ENCODE results near the gene PCDHA8.

DNA sequence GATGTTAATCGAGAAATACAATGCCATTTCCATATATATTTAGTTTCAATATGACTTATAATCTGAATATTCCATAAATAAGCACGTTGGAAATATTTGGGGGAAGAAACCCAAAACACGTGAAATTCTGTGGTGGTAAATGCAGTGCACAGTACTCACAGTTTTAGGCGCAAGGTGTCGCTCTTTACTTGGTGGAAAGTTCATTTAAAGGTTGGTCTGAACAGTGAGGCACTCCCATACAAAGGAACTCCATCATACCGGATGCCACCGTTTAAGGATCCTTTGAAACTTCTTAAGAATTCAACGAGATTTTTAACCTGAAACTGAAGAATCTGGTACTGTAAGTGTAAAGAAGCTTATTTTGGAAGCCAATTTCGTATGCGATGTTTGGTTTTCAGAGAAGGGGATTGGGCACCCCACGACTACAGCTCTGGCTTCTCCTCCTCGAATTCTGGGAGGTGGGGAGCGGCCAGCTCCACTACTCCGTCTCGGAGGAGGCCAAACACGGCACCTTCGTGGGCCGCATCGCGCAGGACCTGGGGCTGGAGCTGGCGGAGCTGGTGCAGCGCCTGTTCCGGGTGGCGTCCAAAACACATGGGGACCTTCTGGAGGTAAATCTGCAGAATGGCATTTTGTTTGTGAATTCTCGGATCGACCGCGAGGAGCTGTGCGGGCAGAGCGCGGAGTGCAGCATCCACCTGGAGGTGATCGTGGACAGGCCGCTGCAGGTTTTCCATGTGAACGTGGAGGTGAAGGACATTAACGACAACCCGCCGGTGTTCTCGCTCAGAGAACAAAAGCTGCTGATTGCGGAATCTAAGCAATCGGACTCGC is 28.0 kb downstream of the PCDHA8 start, which contains the start of gene PCDHA11:
- TF ChIP-seq ARNTL (CRISPR knock-in tag; IDR thresholded peaks at IDR 0.05; ENCODE audit: borderline replicate concordance, low read depth) (no peak), ZNF70 (CRISPR knock-in tag; IDR thresholded peaks at IDR 0.05) (no peak), ZNF565 (CRISPR knock-in tag; conservative IDR thresholded peaks at IDR 0.05; ENCODE audit: low read depth) (no peak), ZFP3 (CRISPR knock-in tag; IDR thresholded peaks at IDR 0.05) (no peak), TCF4 (CRISPR knock-in tag; IDR thresholded peaks at IDR 0.05; ENCODE audit: borderline replicate concordance) (no peak), ZNF8 (CRISPR knock-in tag; IDR thresholded peaks at IDR 0.05) (no peak), ZFP30 (CRISPR knock-in tag; IDR thresholded peaks at IDR 0.05) (no peak)
- TF ChIP-seq, protein P1, sequence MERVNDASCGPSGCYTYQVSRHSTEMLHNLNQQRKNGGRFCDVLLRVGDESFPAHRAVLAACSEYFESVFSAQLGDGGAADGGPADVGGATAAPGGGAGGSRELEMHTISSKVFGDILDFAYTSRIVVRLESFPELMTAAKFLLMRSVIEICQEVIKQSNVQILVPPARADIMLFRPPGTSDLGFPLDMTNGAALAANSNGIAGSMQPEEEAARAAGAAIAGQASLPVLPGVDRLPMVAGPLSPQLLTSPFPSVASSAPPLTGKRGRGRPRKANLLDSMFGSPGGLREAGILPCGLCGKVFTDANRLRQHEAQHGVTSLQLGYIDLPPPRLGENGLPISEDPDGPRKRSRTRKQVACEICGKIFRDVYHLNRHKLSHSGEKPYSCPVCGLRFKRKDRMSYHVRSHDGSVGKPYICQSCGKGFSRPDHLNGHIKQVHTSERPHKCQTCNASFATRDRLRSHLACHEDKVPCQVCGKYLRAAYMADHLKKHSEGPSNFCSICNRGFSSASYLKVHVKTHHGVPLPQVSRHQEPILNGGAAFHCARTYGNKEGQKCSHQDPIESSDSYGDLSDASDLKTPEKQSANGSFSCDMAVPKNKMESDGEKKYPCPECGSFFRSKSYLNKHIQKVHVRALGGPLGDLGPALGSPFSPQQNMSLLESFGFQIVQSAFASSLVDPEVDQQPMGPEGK (CRISPR knock-in tag; IDR thresholded peaks at IDR 0.05; ENCODE audit: borderline replicate concordance), result no peak
- TF ChIP-seq, protein P2, sequence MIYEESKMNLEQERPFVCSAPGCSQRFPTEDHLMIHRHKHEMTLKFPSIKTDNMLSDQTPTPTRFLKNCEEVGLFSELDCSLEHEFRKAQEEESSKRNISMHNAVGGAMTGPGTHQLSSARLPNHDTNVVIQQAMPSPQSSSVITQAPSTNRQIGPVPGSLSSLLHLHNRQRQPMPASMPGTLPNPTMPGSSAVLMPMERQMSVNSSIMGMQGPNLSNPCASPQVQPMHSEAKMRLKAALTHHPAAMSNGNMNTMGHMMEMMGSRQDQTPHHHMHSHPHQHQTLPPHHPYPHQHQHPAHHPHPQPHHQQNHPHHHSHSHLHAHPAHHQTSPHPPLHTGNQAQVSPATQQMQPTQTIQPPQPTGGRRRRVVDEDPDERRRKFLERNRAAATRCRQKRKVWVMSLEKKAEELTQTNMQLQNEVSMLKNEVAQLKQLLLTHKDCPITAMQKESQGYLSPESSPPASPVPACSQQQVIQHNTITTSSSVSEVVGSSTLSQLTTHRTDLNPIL (CRISPR knock-in tag; IDR thresholded peaks at IDR 0.05; ENCODE audit: low read depth), result no peak
- TF ChIP-seq, protein P3, sequence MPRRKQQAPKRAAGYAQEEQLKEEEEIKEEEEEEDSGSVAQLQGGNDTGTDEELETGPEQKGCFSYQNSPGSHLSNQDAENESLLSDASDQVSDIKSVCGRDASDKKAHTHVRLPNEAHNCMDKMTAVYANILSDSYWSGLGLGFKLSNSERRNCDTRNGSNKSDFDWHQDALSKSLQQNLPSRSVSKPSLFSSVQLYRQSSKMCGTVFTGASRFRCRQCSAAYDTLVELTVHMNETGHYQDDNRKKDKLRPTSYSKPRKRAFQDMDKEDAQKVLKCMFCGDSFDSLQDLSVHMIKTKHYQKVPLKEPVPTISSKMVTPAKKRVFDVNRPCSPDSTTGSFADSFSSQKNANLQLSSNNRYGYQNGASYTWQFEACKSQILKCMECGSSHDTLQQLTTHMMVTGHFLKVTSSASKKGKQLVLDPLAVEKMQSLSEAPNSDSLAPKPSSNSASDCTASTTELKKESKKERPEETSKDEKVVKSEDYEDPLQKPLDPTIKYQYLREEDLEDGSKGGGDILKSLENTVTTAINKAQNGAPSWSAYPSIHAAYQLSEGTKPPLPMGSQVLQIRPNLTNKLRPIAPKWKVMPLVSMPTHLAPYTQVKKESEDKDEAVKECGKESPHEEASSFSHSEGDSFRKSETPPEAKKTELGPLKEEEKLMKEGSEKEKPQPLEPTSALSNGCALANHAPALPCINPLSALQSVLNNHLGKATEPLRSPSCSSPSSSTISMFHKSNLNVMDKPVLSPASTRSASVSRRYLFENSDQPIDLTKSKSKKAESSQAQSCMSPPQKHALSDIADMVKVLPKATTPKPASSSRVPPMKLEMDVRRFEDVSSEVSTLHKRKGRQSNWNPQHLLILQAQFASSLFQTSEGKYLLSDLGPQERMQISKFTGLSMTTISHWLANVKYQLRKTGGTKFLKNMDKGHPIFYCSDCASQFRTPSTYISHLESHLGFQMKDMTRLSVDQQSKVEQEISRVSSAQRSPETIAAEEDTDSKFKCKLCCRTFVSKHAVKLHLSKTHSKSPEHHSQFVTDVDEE (CRISPR knock-in tag; IDR thresholded peaks at IDR 0.05), result no peak

All from SK-N-SH treated with all-trans-retinoic acid at 6 μM for 48 hours (cell line).